GM19099 (cell line): Measurements from ENCODE around the gene HERC4.
A peak's percentile ranks its signal among the peaks of the same experiment; 100 is the strongest.

Experiments
- POLR2A ChIP-seq: IDR thresholded peaks from 3 replicates; pipeline ENCODE4 v1.6.1; 2011; ENCODE audit warnings: low read depth; ENCODE audit not compliant: insufficient read length; ENCODE audit errors: extremely low read depth

The HERC4 gene, protein sequence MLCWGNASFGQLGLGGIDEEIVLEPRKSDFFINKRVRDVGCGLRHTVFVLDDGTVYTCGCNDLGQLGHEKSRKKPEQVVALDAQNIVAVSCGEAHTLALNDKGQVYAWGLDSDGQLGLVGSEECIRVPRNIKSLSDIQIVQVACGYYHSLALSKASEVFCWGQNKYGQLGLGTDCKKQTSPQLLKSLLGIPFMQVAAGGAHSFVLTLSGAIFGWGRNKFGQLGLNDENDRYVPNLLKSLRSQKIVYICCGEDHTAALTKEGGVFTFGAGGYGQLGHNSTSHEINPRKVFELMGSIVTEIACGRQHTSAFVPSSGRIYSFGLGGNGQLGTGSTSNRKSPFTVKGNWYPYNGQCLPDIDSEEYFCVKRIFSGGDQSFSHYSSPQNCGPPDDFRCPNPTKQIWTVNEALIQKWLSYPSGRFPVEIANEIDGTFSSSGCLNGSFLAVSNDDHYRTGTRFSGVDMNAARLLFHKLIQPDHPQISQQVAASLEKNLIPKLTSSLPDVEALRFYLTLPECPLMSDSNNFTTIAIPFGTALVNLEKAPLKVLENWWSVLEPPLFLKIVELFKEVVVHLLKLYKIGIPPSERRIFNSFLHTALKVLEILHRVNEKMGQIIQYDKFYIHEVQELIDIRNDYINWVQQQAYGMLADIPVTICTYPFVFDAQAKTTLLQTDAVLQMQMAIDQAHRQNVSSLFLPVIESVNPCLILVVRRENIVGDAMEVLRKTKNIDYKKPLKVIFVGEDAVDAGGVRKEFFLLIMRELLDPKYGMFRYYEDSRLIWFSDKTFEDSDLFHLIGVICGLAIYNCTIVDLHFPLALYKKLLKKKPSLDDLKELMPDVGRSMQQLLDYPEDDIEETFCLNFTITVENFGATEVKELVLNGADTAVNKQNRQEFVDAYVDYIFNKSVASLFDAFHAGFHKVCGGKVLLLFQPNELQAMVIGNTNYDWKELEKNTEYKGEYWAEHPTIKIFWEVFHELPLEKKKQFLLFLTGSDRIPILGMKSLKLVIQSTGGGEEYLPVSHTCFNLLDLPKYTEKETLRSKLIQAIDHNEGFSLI

DNA sequence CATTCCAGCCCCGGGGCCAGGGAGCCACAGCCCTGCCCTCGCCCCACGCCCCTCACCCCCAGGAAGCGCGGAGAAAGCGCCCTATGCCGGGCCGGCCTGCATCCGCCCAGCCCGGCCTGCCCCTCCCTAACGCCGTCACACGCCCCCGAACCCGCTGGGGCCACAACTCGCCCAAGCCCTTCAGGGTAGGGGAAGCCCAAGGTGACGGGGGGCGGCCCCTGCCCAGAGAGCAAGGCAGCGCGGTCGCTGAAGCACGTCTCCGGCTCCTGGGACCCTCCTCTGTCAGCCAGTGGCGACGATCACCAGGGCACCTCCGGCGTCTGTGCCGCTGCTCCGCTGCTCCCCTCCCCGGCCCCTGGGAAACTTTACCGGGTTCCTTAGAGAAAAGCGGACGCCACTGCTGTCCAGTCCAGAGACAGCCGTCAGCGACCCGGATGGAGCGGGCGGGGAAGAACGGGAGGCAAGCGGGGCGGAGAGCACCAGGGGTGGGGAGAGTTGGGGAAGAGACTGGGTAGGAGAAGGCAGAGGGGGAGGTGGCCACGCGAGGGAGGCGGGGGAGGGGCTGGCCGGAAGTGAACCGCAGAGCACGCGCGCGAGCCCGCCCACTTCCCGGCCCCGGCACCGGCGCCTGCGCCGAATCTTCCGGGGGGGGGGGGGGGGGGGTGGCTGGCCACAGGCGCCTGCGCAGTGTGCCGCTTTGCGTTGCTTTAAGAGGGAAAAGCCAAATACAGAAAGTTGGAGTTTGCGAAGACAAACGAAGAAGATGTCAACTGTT, at the start of gene HERC4:
TSS of gene HERC4 (minus strand) at position 509 of the 775 bp plus-strand sequence. CDS start 2,175 bp downstream, outside the sequence.
- TF ChIP-seq POLR2A: peak; percentile 82

DNA sequence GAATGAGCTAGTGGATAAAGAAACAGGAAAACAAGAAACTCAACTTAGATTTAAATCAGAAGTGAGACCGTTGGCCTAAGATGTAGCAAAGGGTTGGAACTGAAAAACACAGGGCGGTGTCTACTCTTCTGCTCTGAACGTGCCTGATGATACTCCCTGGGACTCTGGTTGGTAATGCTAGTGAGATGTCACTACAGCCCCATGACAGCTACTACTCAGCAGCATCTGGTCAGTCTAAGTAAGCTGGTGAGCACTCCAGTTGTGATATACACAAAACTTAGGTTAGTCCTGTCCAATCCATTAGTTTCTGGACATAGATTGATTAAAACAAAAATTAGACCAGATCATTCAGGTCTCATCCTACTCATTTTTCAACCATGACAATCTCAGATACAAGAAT, 49.6 kb upstream of the HERC4 start:
- no peak for TF ChIP-seq POLR2A

DNA sequence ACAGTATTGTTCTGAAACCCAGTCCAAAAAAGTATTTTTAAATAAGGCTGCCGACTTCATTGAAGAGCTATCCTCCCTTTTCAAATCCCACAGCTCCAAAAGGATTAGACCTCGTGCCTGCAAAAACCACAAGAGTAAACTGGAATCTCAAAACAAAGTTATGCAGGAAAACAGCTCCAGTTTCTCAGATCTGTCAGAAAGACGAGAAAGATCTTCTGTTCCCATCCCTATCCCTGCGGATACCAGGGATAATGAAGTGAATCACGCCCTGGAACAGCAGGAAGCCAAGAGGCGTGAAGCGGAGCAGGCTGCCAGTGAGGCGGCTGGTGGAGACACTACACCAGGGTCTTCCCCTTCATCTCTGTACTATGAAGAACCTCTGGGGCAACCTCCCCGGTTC, 46.8 kb upstream of the HERC4 start:
- no peak for TF ChIP-seq POLR2A

DNA sequence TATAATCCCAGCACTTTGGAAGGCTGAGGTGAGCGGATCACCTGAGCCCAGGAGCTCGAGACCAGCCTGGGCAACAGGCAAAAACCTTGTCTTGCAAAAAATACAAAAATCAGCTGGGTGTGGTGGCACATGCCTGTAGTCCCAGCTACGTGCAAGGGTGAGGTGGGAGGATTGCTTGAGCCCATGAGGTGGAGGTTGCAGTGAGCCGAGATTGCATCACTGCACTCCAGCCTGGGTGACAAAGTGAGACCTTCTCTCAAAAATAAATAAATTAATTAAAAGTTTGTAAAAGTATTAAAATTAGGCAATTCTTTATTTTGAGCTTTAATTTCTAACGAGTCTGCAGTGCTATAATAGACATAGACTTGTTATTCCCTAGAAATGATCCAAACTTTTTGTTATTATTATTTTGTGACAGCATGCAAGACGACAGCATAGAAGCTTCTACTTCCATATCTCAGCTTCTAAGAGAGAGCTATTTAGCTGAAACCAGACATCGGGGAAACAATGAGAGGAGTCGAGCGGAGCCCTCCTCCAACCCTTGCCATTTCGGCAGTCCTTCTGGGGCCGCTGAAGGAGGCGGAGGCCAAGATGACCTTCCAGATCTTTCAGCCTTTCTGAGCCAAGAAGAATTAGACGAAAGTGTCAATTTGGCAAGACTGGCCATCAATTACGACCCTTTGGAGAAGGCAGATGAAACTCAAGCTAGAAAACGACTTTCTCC, 46.1 kb upstream of the HERC4 start:
- TF ChIP-seq POLR2A: no peak

DNA sequence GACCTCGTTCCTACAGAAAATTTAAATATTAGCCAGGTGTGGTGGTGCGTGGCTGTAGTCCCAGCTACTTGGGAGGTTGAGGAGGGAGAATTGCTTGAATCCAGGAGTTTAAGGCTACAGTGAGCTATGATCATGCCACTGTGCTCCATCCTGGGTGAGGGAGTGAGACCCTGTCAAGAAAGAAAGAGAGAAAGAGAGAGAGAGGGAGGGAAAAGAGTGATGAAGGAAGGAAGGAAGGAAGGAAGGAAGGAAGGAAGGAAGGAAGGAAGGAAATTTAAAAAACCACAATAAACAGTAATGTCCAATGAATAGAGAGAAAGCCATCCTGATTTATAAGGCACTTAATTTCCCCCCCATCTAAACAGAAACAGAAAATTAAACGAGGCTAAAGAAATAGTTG, 43.6 kb upstream of the HERC4 start:
- TF ChIP-seq POLR2A: no peak

DNA sequence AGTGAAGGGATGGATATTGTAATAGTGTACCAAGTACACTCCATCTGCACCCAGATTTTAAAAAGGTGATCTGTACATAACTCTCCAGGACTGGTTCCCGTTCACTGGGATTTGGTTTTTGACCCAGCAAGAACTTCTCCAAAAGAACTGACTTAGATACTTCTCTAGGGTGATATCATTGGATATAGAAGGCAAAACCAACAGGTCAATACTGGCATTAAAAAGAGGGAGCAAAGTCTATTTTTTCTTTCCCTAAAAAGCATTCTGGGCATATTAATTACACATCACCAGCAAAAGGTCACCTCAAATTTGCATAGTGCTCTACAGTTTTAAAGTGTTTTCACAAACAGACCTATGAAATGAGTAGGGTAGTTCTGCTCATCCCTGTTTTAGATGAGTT, 37.8 kb upstream of the HERC4 start:
- no peak for TF ChIP-seq POLR2A

DNA sequence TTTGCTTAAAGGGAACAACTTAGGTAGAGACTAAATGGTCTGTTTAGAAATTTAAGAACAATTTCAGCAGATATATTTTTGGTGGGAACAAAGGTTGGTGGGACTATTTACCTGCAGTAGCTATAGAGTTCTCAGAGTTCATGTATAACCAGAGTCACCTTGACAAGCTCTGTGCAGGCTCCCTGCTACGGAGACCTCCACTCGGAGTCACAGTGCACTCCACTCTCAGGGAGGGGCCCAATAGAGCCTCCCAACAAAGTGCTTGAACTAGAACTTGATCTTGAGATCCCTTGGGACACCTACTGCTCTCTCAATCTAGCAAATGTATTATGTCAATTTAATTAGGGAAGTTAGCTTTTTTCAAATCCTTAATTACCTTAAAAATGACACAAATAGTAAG, 36.5 kb upstream of the HERC4 start:
- no peak for TF ChIP-seq POLR2A

DNA sequence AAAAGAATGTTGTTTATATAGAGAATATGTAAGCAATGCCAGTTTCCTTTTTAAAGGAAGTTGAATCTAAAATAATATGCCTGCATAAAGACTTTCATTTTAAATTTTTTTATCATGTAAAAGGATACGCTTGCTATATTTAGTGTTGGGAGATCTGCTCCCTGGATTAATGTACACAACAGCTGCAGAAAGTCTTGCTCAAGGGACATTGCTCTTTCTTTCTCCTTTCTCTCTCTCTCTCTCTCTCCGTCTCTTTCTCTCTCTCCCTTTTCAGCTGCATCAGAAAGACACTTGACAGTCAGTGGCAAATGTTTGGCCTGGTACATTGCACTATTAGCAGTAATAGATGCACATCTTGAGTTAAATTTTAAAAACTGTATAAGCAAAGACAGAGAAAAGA, 34.9 kb upstream of the HERC4 start:
- TF ChIP-seq POLR2A: no peak

DNA sequence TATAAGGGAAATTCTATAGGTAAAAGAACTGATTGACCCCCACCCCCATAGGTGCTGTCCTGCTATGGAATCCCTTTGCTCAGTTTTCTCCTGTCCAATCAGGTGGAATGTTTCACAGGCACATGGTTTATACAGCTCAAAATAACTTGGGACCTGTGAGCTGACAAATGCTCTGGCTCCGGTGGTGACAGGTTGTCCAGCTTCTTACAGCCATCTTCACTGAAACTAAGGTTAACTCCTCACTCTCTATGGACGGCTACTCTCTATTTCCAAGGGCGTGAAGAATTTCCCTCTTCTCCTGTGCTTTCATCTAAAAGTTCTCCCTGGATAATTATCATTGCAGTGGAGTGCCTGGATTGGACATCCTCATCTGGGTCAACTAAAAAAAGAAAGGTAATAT, 34.2 kb upstream of the HERC4 start, which contains the start of gene MYPN:
TSS of gene MYPN (plus strand) at position 158 of the 400 bp plus-strand sequence. CDS start 11,951 bp downstream, outside the sequence.
- no peak for TF ChIP-seq POLR2A

DNA sequence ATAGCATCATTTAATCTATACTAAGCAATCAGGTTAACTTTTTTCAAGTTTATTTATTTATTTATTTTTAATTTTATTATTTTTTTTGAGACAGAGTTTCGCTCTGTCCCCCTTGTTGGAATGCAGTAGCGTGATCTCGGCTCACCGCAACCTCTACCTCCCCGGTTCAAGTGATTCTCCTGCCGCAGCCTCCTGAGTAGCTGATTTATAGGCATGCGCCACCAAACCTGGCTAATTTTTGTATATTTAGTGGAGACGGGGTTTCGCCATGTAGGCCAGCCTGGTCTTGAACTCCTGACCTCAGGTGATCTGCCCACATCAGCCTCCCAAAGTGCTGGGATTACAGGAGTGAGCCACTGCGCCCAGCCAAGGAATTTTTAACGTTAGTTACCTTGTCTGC, 33.6 kb upstream of the HERC4 start:
- TF ChIP-seq POLR2A: no peak

DNA sequence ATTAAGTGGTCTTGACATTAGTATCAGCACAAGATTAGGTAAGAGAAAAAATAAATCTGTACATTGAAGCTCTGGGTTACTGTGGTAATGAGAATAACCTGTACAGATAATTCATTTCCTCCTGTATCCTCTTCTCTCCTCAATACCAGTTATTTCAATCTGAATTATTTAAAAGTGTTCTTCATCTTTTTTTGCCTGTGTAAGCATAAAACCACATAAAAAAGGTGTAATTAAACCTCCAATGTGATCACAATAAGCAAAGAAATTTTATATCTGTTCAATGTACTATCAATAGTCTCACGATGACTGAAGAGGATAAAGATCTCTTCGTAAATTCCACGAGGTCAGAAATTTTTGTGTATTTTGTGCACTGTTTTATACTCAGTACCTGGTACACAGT, 33.0 kb upstream of the HERC4 start:
- no peak for TF ChIP-seq POLR2A

DNA sequence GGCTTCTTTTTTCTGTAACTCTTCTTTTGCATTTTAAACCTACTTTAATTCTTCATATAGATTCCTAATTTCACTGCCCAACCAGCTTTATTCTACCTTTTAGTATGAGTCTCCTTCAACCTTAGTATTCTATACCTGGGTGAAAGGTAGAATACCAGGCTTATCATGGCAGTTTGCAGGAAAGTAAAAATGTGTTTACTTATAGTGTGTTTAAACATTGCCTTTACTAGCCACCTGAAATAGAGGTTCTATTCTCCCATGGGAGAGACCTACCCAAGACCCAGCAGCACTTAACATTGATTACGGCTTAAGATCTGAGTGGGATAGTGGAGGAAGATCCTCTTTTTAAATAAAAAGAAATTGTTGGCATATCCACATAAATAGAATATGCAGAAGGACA, 32.6 kb upstream of the HERC4 start:
- TF ChIP-seq POLR2A: no peak

DNA sequence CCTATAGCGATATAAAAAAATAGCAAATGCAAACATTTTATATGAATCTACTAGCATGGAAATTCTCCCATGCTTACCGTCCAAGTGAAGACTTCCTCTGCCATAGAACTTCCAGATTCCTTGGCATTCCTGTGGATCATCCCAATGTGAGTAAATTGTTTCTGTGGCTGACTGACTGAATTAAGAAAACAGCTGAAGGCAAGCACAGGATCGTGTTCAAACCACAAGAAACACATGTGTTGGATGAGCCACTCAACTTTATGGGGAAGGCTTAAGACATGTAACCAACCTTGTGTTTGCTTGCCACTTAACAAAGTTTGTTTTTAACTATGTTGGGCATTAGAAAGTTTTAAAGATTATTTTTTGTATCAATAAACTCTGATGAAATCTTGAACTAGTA, 31.6 kb upstream of the HERC4 start:
- no peak for TF ChIP-seq POLR2A

DNA sequence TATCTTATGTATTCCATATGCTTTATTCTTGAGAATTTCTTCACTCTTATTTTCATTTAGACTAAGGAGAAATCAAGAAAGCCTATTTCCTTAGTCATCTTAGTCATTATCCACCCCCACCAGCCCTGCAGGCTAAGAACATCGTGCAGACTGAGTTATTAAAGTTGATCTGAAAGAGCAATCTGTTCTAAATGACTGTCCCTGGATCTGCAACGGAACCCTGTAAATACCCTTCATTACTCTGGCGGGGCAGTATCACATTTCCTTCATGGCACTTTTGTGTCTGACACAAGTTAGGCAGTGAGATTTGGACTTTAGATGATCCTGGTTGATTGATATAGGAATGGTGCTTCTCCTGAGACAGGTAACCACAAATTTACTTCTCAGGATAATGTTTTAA, 30.7 kb upstream of the HERC4 start:
- TF ChIP-seq POLR2A: no peak
